Heart right ventricle (tissue), 16 donors: Measurements from ENCODE around the gene WIPF1. TPM values are rescaled to one million over a fixed set of nuclear protein-coding genes. Genes with fewer than 3 reads are reported as not detected.

Source experiments
- ATAC-seq, 8 donors: fragments of 200-7000 bp; cut with Tn5 transposase; one replicate each; pipeline ENCODE4 v1.9.1; 2020; ENCODE audit warnings: mild to moderate bottlenecking in 8 of 8, moderate library complexity in 8 of 8, moderate number of reproducible peaks in 1 of 8
- DNase-seq, 2 donors: peaks; one replicate each; pipeline ENCODE4 v3.0.0-alpha.2; 2020
- H3K27ac ChIP-seq, 10 donors: fragments of 200-600 bp; sonication (generic) in 2 of 10; one replicate each; pipeline versions ENCODE4 v1.5.0 to v1.8.0; 2020 to 2022; ENCODE audit warnings: mild to moderate bottlenecking in 3 of 10
- H3K27me3 ChIP-seq, 7 donors: fragments of 200-600 bp; one replicate each; pipeline ENCODE4 v1.8.0; 2021 to 2022; ENCODE audit warnings: mild to moderate bottlenecking in 2 of 7
- H3K36me3 ChIP-seq, 9 donors: fragments of 200-600 bp; sonication (generic) in 1 of 9; one replicate each; pipeline versions ENCODE4 v1.5.0 to v1.8.0; 2020 to 2022; ENCODE audit warnings: mild to moderate bottlenecking in 2 of 9
- H3K4me1 ChIP-seq, 9 donors: fragments of 200-600 bp; sonication (generic) in 1 of 9; one replicate each; pipeline versions ENCODE4 v1.5.0 to v1.8.0; 2020 to 2022; ENCODE audit warnings: mild to moderate bottlenecking in 4 of 9
- H3K4me3 ChIP-seq, 10 donors: fragments of 200-600 bp; sonication (generic) in 2 of 10; one replicate each; pipeline versions ENCODE4 v1.5.0 to v1.8.0; 2020 to 2022; ENCODE audit warnings: mild to moderate bottlenecking in 7 of 10, moderate library complexity in 2 of 10
- H3K9me3 ChIP-seq, 11 donors: fragments of 200-600 bp in 10 of 11; sonication (generic) in 2 of 11; one replicate each; pipeline versions ENCODE4 v1.5.0 to v1.8.0; 2013 to 2022; ENCODE audit warnings: mild to moderate bottlenecking in 2 of 11, control low read depth in 1 of 11, moderate library complexity in 1 of 11
- CTCF ChIP-seq, 9 donors: fragments of 200-600 bp; sonication (generic) in 2 of 9; IDR thresholded peaks; one replicate each; pipeline versions ENCODE4 v1.5.0 to v1.8.0; 2021 to 2022; ENCODE audit warnings: antibody characterized with exemption in 9 of 9, mild to moderate bottlenecking in 5 of 9, moderate library complexity in 1 of 9
- WGBS, 2 donors: extraction: QIAGEN DNeasy Blood & Tissue Kit; methylation state at CpG; one replicate each; pipeline ENCODE4 v1.1.7; 2013; ENCODE audit warnings: inconsistent platforms in 1 of 2; 5-methylcytosine and 5-hydroxymethylcytosine counted together
- intact Hi-C, 10 donors: fragments of 100-400 bp; cut with DNase I; formaldehyde crosslinking; loops; one replicate each; pipeline versions ENCODE4 v1.11.1 to v1.14.2; 2022
- polyA plus RNA-seq, 2 donors: library from polyadenylated mRNA; stranded (reverse); fragments of 200-250 nt; gene quantifications; one replicate each; pipeline ENCODE4 v1.2.3, GENCODE V29; 2013
- total RNA-seq, 10 donors: library from RNA; stranded (reverse); fragmentation: NEBNext Ultra II Directional in 3 of 10; extraction: Animal tissue kit (Norgen Biotek cat#: 25700) in 3 of 10; gene quantifications; one replicate each; pipeline versions ENCODE4 v1.2.1 to v1.2.4, GENCODE V29; 2021 to 2023
- donor health status: Arrhythmogenic right ventricular cardiomyopathy.
- donor health status: ischemic (EF 13 %, LVEDD 7.1; RV severe dilation, severe dysfunction).
- donor health status: healthy with polysubstance abuse.
- donor health status: DM: no; HTN: yes; CAD: no.
- donor health status: DM: no; HTN: no; CAD: no.
- donor health status: ischemic (EF 25% LVEDD 6.9; RV normal size, moderate dysfunction).
- donor health status: ischemic (EF 25% LVEDD 5.7; RV mildly dilated, moderate dysfunction).
- donor health status: healthy.
- donor health status: DM: yes; HTN: yes; CAD: no.
- donor health status: Ischemic cardiomyopathy.
- donor health status: ischemic (EF 35%, LVEDD 5.7; RV mildly dilated, moderate dysfunction).
- donor health status: nonischemic (EF 11% LVEDD 7.7; RV severe dilation, severe dysfunction).
- donor health status: DM: yes; HTN: yes; CAD: no.
- donor health status: PGD.
- donor health status: ischemic (EF 29% LVEDD 5.4; RV normal size, mild dysfunction).
- donor health status: nonischemic (EF 23%, LVEDD 6.1; RV moderate dilation, normal function).

Gene WIPF1
- total and polyA plus RNA-seq, 12 donors, result 9.1 to 48.1 (median 15.6) TPM

GRCh38 chr2:174587579-174587978 lies 10.0 kb downstream of the WIPF1 start:
- Histone ChIP-seq H3K4me3 (no peak overlapping the region), H3K27ac (peak overlapping the region in 2 of 10 donors; percentile 45 to 61), H3K9me3 (no peaks in the 10 kb centered on the region), H3K4me1 (peaks cover 0 to 91% (median 18%) of the 10 kb centered on the region in 9 donors), H3K36me3 (peaks cover 0 to 63% (median 3%) of the 10 kb centered on the region in 9 donors), H3K27me3 (no peaks in the 10 kb centered on the region)
- ATAC-seq (no peak), DNase-seq (no peak)
- WGBS, 2 donors, result 77 to 89% methylated on average over 4 of the region's 4 CpGs
- TF ChIP-seq CTCF (IDR thresholded peaks at IDR 0.05), result no peak
- intact Hi-C loops, result no loop called here

GRCh38 chr2:174586418-174587295 lies 10.9 kb downstream of the WIPF1 start:
- Histone ChIP-seq H3K9me3 (no peaks in the 10 kb centered on the region), H3K27me3 (no peaks in the 10 kb centered on the region), H3K4me3 (no peak overlapping the region), H3K27ac (peak overlapping the region in 2 of 10 donors; percentile 45 to 61), H3K4me1 (peaks cover 0 to 91% (median 23%) of the 10 kb centered on the region in 9 donors), H3K36me3 (peaks cover 0 to 63% (median 3%) of the 10 kb centered on the region in 9 donors)
- no peak for TF ChIP-seq CTCF (IDR thresholded peaks at IDR 0.05)
- 86 to 92% methylated on average over 12 of the region's 12 CpGs for WGBS, 2 donors
- intact Hi-C loops, result no loop called here
- DNase-seq, result no peak
- no peak for ATAC-seq

- H3K27me3 ChIP-seq, result no peaks in the 10 kb centered on the region
- H3K27ac ChIP-seq, result no peak overlapping the region
- no peak for TF ChIP-seq CTCF (IDR thresholded peaks at IDR 0.05)
- no peak for ATAC-seq
- H3K36me3 ChIP-seq, result peaks cover 0 to 72% (median 3%) of the 10 kb centered on the region in 9 donors
- H3K4me1 ChIP-seq, result peaks cover 0 to 89% (median 23%) of the 10 kb centered on the region in 9 donors
- no peaks in the 10 kb centered on the region for H3K9me3 ChIP-seq
- no peak for DNase-seq
- H3K4me3 ChIP-seq, result no peak overlapping the region
- intact Hi-C loops, result no loop called here
- WGBS, 2 donors, result 85 to 91% methylated on average over 9 of the region's 9 CpGs
Observed at GRCh38 chr2:174585657-174586252, 11.8 kb downstream of the WIPF1 start.

- 81 to 84% methylated on average over 10 of the region's 10 CpGs for WGBS, 2 donors
- no peak for TF ChIP-seq CTCF (IDR thresholded peaks at IDR 0.05)
- H3K4me1 ChIP-seq, result peaks cover 0 to 83% (median 26%) of the 10 kb centered on the region in 9 donors
- no peak overlapping the region for H3K27ac ChIP-seq
- no peaks in the 10 kb centered on the region for H3K27me3 ChIP-seq
- no peak overlapping the region for H3K4me3 ChIP-seq
- peaks cover 0 to 73% (median 3%) of the 10 kb centered on the region in 9 donors for H3K36me3 ChIP-seq
- no peaks in the 10 kb centered on the region for H3K9me3 ChIP-seq
- DNase-seq, result no peak
- intact Hi-C loops, result no loop called here
- ATAC-seq, result no peak
Observed at GRCh38 chr2:174585146-174585545, 12.5 kb downstream of the WIPF1 start.
